Astrocyte (in vitro differentiated cells and primary cell): ENCODE measurements around the gene POLN. TPM values are rescaled to one million over a fixed set of nuclear protein-coding genes. Genes with fewer than 3 reads are reported as not detected.

Source experiments
- DNase-seq: peaks from one replicate; pipeline ENCODE4 v3.0.0-alpha.2; 2010; ENCODE audit warnings: low read depth
- FAIRE-seq: peaks from 2 replicates; lab custom pipeline; 2011; peaks lifted over from hg19 to GRCh38; lab: Jason Lieb, UNC
- H2AFZ ChIP-seq: 2 replicates; pipeline ENCODE4 v1.6.0; 2012; ENCODE audit warnings: low read depth, low read length, inconsistent platforms
- H3K27ac ChIP-seq: 2 replicates; pipeline ENCODE4 v1.5.1; 2011; ENCODE audit warnings: low read depth, low read length, inconsistent platforms
- H3K27me3 ChIP-seq: 2 replicates; pipeline ENCODE4 v1.6.0; 2011; ENCODE audit warnings: low read length, inconsistent platforms; ENCODE audit not compliant: insufficient read depth
- H3K36me3 ChIP-seq: 2 replicates; pipeline ENCODE4 v1.5.1; 2011; ENCODE audit warnings: low read length, inconsistent platforms; ENCODE audit not compliant: insufficient read depth
- H3K4me1 ChIP-seq: 2 replicates; pipeline ENCODE4 v1.5.1; 2011; ENCODE audit warnings: low read length, inconsistent platforms; ENCODE audit not compliant: insufficient read depth
- H3K4me2 ChIP-seq: 2 replicates; pipeline ENCODE4 v1.6.0; 2012; ENCODE audit warnings: low read length, inconsistent platforms
- H3K4me3 ChIP-seq: 2 replicates; pipeline ENCODE4 v1.5.1; 2011; ENCODE audit warnings: low read depth, mild to moderate bottlenecking, low read length, inconsistent platforms; ENCODE audit not compliant: insufficient read depth
- H3K79me2 ChIP-seq: 2 replicates; pipeline ENCODE4 v1.6.0; 2012; ENCODE audit warnings: mild to moderate bottlenecking, low read length, inconsistent platforms; ENCODE audit not compliant: insufficient read depth
- H3K9ac ChIP-seq: 2 replicates; pipeline ENCODE4 v1.6.0; 2012; ENCODE audit warnings: mild to moderate bottlenecking, low read length, inconsistent platforms
- H3K9me3 ChIP-seq: 2 replicates; pipeline ENCODE4 v1.5.1; 2012; ENCODE audit warnings: low read depth, mild to moderate bottlenecking, low read length, inconsistent platforms; ENCODE audit not compliant: insufficient read depth
- H4K20me1 ChIP-seq: 2 replicates; pipeline ENCODE4 v1.6.0; 2012; ENCODE audit warnings: low read length, inconsistent platforms; ENCODE audit not compliant: insufficient read depth
- H3K27ac Mint-ChIP-seq: one replicate; pipeline ENCODE4 v1.8.0; 2021; ENCODE audit warnings: mild to moderate bottlenecking, mixed read lengths; ENCODE audit not compliant: unreplicated experiment
- H3K27me3 Mint-ChIP-seq: one replicate; pipeline ENCODE4 v1.8.0; 2021; ENCODE audit warnings: low read depth, mixed read lengths; ENCODE audit not compliant: unreplicated experiment
- H3K36me3 Mint-ChIP-seq: one replicate; pipeline ENCODE4 v1.8.0; 2021; ENCODE audit warnings: low read depth, mixed read lengths; ENCODE audit not compliant: unreplicated experiment
- H3K4me1 Mint-ChIP-seq: one replicate; pipeline ENCODE4 v1.8.0; 2021; ENCODE audit warnings: low read depth, mixed read lengths; ENCODE audit not compliant: unreplicated experiment
- H3K4me3 Mint-ChIP-seq: one replicate; pipeline ENCODE4 v1.8.0; 2021; ENCODE audit warnings: mild to moderate bottlenecking, moderate library complexity, mixed read lengths; ENCODE audit not compliant: unreplicated experiment
- H3K9me3 Mint-ChIP-seq: one replicate; pipeline ENCODE4 v1.8.0; 2021; ENCODE audit warnings: mild to moderate bottlenecking, mixed read lengths; ENCODE audit not compliant: unreplicated experiment
- CTCF ChIP-seq: IDR thresholded peaks from 2 replicates; pipeline ENCODE4 v1.5.1; 2011; ENCODE audit warnings: low read depth, mild to moderate bottlenecking, inconsistent platforms, low read length, moderate library complexity; ENCODE audit not compliant: insufficient read depth
- EZH2 ChIP-seq: IDR thresholded peaks from 2 replicates; pipeline ENCODE4 v1.6.1; 2012; ENCODE audit warnings: mild to moderate bottlenecking, low read length, inconsistent platforms; ENCODE audit not compliant: insufficient read depth
- total RNA-seq: library from RNA; stranded (reverse); gene quantifications from 2 replicates; pipeline ENCODE4 v1.2.1, GENCODE V29; 2021

POLN gene
- total RNA-seq, 1 donor from 2014 or later: 3.1 TPM

- H2AFZ ChIP-seq: no peak overlapping the region
- Mint-ChIP-seq H3K9me3 (no peaks in the 10 kb centered on the region), H3K27me3 (no peaks in the 10 kb centered on the region), H3K27ac (peak overlapping the region; percentile 69), H3K4me1 (peaks cover 20% of the 10 kb centered on the region), H3K36me3 (peaks cover 2% of the 10 kb centered on the region), H3K4me3 (peak overlapping the region; percentile 77)
- no peaks in the 10 kb centered on the region for H3K36me3 ChIP-seq
- H3K4me1 ChIP-seq: peaks cover 19% of the 10 kb centered on the region
- H3K4me3 ChIP-seq: no peak overlapping the region
- no peak overlapping the region for H3K4me2 ChIP-seq
- no peak overlapping the region for H3K27ac ChIP-seq
- H3K79me2 ChIP-seq: peaks cover 30% of the 10 kb centered on the region
- FAIRE-seq: no peak
- TF ChIP-seq CTCF: no peak
- no peak for TF ChIP-seq EZH2
- no peak overlapping the region for H3K9ac ChIP-seq
- no peaks in the 10 kb centered on the region for H3K27me3 ChIP-seq
- DNase-seq: no peak
- H3K9me3 ChIP-seq: no peaks in the 10 kb centered on the region
- H4K20me1 ChIP-seq: peaks cover 23% of the 10 kb centered on the region
These were observed 1.9 kb upstream of the POLN start for GRCh38 chr4:2243681-2244380.

- Histone ChIP-seq H3K36me3 (peaks cover 3% of the 10 kb centered on the region), H3K4me3 (peak overlapping the region; percentile 88), H3K4me1 (peaks cover 19% of the 10 kb centered on the region), H3K9me3 (no peaks in the 10 kb centered on the region), H3K4me2 (peak overlapping the region; percentile 93), H3K79me2 (peaks cover 50% of the 10 kb centered on the region), H2AFZ (peak overlapping the region; percentile 67), H3K27me3 (no peaks in the 10 kb centered on the region), H3K9ac (peak overlapping the region; percentile 88), H4K20me1 (peaks cover 36% of the 10 kb centered on the region), H3K27ac (peak overlapping the region; percentile 56)
- Mint-ChIP-seq H3K9me3 (no peaks in the 10 kb centered on the region), H3K27ac (no peak overlapping the region), H3K36me3 (peaks cover 2% of the 10 kb centered on the region), H3K4me1 (peaks cover 20% of the 10 kb centered on the region), H3K4me3 (peak overlapping the region; percentile 90), H3K27me3 (no peaks in the 10 kb centered on the region)
- FAIRE-seq (no peak), DNase-seq (no peak)
- TF ChIP-seq CTCF (no peak), EZH2 (no peak)
These were observed 918 bp downstream of the POLN start for GRCh38 chr4:2241003-2241402.

DNA sequence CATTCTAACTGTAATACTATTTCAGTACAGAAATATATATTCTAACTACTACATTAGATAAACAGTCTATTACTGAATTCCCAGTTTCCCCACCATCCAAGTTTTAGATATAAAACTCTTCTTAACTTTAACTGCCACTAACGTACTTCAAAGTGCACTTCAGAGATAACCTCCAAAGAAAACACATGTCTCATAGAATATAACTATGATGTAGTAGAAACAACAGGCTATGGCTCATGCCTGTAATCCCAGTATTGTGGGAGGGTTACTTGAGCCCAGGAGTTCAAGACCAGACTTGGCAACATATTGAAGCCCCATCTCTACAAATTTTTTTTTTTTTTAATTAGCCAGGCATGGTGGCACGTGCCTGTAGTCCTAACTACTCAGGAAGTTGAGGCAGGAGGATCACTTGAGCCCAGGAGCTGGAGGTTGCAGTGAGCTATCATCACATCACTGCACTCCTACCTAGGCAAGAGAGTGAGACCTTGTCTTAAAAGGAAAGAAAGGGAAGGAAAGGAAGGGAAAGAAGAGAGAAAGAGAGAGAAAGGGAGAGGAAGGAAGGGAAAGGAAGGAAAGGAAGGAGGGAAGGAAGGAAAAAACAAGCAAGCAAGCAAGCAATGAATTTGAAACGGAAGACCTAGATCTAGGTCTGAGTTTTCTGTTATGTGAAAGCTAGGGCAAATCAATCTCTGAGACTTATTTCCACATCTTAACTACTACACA is 4.8 kb downstream of the POLN start:
- no peak overlapping the region for H3K4me3 ChIP-seq
- TF ChIP-seq CTCF: no peak
- TF ChIP-seq EZH2: no peak
- Mint-ChIP-seq H3K36me3 (peaks cover 7% of the 10 kb centered on the region), H3K27me3 (no peaks in the 10 kb centered on the region), H3K9me3 (no peaks in the 10 kb centered on the region), H3K4me1 (peaks cover 14% of the 10 kb centered on the region), H3K27ac (no peak overlapping the region), H3K4me3 (no peak overlapping the region)
- peaks cover 50% of the 10 kb centered on the region for H3K79me2 ChIP-seq
- peaks cover 15% of the 10 kb centered on the region for H3K36me3 ChIP-seq
- no peaks in the 10 kb centered on the region for H3K9me3 ChIP-seq
- no peak overlapping the region for H2AFZ ChIP-seq
- FAIRE-seq (no peak), DNase-seq (no peak)
- peaks cover 33% of the 10 kb centered on the region for H4K20me1 ChIP-seq
- peaks cover 19% of the 10 kb centered on the region for H3K4me1 ChIP-seq
- H3K27ac ChIP-seq: no peak overlapping the region
- H3K27me3 ChIP-seq: no peaks in the 10 kb centered on the region
- no peak overlapping the region for H3K9ac ChIP-seq
- no peak overlapping the region for H3K4me2 ChIP-seq
